HG03565 (cell line): Measurements from ENCODE around the gene CSK.
A peak's percentile ranks its signal among the peaks of the same experiment; 100 is the strongest.
"Not testable (repeated sequence)": the region's sequence is repeated elsewhere in the genome, so short reads cannot be mapped to it uniquely, and the experiment has no call there.

Source experiments
- ATAC-seq: cut with Tn5 transposase; IDR thresholded peaks from one replicate; pipeline ENCODE4 v1.9.1; 2021; ENCODE audit warnings: mild to moderate bottlenecking, moderate library complexity; ENCODE audit not compliant: unreplicated experiment

CSK gene

GRCh38 chr15:74770211-74770903 lies 11.5 kb upstream of the CSK start:
- ATAC-seq: no peak

DNA sequence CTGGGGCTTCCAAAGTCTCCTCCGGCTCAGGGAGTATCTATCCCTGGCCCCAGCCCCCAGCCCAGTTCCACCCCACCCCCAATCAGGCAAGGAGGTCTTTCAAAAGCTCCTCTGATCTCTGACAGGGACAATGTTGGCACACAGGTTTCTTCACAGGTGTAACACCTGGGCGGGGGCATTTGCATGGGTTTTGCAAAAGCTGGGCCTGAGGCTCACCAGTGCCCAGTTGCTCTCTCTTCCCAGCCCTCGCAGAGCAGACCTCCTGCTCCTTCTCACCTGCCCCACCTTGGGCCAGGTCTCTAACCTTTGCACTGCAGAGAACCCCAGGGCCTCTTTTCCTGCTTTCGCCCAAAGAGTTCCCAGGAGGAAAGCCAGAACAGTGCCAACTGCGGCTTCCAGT lies 8.6 kb upstream of the CSK start:
- ATAC-seq: no peak

DNA sequence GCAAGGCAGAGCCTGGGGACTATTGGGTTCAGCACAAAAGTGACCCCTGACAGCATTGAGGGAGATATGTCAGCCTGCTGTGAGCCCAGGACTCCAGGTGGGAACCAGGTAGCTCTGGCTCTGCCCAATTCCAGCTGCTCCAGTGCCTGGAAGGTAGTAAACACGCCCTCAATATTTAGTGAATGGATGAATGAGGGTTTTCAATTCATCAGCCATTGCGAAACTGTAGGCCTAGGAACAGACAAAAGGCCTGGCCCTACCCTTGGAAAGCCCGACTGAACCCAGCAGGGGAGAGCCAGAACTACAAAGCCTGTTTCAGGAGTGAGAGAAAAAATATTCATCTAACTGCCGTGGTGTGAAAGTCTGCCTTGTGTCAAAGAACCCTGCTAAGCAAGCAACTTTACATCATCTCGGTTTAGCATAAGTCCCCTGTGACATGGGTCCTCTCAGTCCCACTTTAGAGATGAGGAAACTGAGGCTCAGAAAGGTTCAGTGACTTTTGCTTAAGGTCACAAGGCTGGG lies 8.1 kb upstream of the CSK start:
- ATAC-seq: no peak

DNA sequence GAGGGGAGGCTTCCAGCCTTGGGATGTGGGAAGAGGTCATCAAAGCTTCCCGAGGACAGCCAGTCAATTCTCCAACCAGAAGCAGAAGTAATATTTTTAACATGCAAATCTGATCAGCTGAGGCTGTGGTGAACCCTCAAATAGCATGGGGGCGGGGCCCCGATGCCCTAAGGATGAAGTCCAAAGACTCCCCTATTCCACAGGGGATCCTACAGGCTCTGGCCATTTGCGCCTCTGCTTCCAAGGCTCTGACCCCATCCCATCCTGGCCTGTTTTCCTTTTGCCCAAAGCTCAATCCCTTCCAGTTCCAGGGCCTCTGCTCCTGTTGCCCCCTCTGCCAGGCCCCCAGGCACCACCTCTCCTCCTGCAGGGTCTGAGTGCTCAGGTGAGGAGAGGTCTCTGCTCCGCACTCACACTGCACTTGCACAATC lies 6.7 kb upstream of the CSK start:
- ATAC-seq: no peak

GRCh38 chr15:74775894-74776293 lies 6.0 kb upstream of the CSK start:
- no peak for ATAC-seq

- ATAC-seq: no peak
These were observed 4.8 kb upstream of the CSK start for GRCh38 chr15:74776821-74777768.

- no peak for ATAC-seq
These were observed 3.9 kb upstream of the CSK start for GRCh38 chr15:74777769-74778598.

DNA sequence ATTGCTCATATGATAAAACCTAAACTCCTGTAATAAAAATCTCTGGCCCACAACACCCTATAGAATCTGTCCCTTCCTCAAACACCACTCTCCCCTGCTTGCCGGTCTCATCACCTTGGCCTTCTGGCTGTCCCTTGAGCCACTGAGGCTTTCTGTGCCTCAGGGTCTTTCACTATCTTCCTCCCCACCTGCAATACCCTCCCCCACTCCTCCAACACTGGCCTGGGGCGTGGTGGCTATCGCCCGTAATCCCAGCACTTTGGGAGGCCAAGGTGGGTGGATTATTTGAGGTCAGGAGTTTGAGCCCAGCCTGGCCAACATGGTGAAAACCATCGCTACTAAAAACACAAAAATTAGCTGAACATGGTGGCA lies 3.3 kb upstream of the CSK start:
- ATAC-seq: no peak

DNA sequence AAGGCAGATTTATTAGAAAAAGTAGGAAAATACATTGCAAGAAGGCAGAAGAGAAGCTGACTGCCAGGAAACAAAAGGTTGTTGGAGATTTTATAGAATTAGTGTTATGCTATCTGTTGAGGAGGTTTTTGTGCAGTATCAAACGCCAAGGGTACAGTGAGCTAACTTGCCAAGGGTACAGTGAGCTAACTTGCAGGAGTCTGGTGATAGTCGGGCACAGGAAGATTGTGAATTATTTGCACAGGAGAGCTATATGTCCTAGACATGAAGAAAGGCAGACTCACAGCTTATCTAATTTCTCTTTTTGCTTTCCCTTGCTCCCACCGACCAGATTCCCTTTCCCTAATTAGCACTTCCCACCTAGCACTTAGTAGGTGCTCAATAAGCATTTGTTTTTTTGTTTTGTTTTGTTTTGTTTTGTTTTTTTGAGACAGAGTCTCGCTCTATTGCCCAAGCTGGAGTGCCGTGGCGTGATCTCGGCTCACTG lies 2.7 kb upstream of the CSK start:
- ATAC-seq: no peak

DNA sequence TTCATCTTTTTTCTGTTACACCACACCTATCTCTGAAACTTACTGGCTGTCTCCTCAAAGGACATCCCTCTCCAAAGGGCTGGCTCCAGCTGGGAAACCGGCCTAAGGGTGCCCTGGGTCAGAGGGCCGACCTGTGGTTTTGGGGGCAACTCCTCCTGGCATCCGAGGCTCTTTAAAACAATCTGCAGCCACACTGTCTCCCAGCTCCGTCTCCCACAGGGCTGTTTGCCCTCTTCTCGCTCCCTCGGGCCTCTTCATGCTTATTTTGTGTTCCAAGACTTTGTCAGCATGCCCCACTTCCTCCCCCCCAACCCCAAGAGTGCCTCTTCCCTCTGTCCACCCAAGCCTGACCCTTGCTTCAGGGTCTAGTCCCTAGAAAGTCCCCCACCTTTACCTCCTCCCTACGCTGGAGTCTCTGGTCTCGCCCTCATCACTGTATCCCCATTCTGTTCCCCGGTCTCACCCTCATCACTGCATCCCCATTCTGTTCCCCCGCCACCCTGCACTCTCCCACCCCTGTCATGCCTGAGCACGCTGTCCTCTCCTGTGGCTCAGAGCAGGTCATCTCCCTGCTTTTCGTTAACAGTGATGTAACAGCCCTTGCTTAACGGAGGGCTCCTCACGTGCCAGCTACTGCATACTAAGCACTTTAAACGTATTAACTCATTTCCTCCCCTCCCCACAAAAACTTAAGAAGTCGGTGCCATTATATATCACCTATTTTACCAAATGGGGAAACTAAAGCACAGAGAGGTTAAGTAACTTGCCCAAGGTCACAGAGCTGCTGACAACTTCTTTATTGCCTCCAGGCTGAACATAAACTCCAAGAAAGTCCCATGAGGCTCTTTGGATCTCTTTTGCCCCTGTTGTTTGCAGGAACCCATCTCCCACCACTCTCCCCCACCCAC lies 1.1 kb upstream of the CSK start:
- ATAC-seq: no peak

DNA sequence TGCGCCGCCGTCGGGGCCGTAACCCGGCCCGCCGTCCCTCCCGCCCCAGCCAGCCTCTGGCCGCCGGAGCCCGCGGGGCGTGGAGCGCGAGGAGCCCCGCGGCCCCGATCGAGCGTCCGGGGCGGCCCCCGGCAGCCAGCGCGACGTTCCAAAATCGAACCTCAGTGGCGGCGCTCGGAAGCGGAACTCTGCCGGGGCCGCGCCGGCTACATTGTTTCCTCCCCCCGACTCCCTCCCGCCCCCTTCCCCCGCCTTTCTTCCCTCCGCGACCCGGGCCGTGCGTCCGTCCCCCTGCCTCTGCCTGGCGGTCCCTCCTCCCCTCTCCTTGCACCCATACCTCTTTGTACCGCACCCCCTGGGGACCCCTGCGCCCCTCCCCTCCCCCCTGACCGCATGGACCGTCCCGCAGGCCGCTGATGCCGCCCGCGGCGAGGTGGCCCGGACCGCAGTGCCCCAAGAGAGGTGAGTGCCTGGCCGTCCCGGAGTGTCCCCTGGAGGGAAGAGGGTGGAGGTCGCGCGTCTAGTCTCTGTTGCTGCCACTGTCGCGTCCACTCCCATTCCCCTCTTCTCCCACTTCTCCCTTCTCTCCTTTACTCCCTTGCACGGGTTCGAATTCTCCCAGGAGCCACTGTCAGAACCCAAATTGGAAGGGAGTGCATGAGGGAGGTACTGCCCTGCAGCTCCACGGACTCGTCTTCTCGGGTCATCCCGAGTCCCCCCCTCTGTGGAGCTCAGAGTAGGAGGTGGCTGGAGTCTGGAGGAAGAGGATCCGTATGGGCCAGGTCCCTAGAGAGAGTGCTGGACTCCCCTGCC lies 585 bp downstream of the CSK start:
- ATAC-seq: peak; percentile 7

GRCh38 chr15:74783072-74783807 lies 1.4 kb downstream of the CSK start:
- ATAC-seq: no peak

GRCh38 chr15:74783808-74784175 lies 1.9 kb downstream of the CSK start:
- ATAC-seq: no peak

GRCh38 chr15:74784426-74785193 lies 2.7 kb downstream of the CSK start:
- ATAC-seq: no peak

GRCh38 chr15:74785194-74786032 lies 3.5 kb downstream of the CSK start:
- no peak for ATAC-seq

DNA sequence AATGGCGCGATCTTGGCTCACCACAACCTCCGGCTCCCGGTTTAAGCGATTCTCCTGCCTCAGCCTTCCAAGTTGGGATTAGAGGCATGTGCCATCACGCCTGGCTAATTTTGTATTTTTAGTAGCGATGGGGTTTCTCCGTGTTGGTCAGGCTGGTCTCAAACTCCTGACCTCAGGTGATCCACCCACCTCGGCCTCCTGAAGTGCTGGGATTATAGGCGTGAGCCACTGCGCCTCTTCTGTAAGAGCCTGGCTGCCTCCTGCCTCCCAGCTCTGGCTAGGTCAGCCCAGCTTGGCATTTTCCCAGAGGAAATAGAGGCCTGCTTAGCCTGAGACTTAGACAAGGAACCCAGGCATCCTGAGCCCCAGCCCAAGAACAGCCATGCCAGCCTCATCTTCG lies 4.2 kb downstream of the CSK start:
- ATAC-seq: not testable (repeated sequence)
